ENCODE data around the gene CHST9.
"Not testable (repeated sequence)": the region's sequence is repeated elsewhere in the genome, so short reads cannot be mapped to it uniquely, and the experiment has no call there.

The CHST9 gene

GRCh38 chr18:26993568-26993967 is 191.5 kb downstream of the CHST9 start:
- DNase-seq: no peak

- DNase-seq: no peak
These were observed 192.2 kb downstream of the CHST9 start for GRCh38 chr18:26992926-26993325.

GRCh38 chr18:26989842-26990241 is 195.3 kb downstream of the CHST9 start:
- DNase-seq: no peak

DNA sequence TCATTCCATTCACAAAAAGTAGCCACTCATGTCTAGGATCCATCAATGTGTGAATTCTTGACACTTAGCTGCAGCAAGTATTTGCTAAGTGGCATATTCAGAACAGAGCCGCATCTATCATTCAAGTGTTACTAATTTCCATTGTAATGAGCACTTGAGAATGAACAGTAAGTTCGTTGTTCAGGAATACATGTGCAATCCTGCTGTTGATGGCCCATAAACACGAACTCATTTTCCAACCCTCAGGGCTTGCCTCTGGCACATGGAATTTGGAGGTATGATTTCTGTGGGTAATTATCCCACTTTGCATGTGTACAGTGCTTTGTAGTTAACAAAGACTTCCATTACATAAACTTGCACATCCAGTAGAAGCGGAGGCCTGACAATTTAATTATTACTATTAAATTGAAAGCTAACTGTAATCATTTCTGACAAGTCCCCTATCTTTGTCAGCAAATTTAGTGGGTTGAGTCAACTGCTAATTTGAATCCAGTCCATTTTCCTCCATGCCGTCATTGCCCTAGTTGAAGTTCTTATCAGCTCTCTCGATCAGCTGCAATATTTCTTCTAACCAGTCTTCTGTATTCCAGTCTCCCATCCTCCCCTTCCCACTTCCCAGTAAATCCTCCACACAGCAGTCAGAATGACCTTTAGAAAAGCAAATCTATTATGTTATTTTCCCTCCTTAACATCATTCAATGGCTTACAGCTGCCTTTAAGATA is 203.6 kb downstream of the CHST9 start:
- no peak for DNase-seq

DNA sequence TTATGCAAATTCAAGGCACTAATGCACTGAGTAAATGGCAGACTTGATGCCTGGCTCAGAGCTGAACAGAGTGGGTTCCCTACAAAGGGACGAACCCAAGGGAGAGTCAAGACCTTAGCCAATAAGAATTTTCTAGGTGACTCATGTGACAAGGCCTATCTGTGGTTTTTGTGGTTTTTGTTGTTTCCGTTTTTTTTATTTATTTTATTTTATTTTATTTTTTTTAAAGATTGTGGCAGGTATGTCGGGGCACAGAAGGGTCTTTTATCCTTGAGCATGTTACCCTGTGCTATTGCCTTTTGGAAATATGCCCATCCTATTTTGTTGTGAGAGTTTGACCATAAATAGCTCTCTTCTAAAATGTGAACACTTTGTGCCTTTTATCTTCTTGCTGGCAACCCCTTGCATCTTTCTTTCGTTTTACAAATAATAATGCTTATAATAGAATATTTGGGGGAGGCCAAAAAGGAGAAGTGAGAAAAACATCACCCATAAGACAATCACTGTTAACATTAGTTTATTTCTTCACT is 206.2 kb downstream of the CHST9 start:
- DNase-seq: no peak

DNA sequence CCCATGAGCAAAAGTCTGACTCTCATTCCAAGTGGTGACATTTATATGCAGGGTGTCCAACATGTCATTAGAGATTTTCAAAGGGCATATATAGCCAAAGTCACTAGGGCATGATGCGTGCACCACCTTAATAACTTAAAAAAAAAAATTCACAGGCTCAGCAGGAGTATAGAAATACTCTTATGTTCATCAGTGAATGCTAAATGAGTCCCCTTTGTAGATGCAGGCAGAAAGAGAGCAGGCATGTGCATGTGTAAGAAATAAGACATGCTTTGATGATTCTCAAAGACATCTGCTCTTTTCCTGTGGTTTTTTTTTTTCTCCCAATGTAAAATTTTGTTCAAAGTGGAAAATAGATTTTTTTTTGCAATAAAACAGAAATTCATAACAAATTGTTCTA is 207.3 kb downstream of the CHST9 start:
- DNase-seq: no peak

DNA sequence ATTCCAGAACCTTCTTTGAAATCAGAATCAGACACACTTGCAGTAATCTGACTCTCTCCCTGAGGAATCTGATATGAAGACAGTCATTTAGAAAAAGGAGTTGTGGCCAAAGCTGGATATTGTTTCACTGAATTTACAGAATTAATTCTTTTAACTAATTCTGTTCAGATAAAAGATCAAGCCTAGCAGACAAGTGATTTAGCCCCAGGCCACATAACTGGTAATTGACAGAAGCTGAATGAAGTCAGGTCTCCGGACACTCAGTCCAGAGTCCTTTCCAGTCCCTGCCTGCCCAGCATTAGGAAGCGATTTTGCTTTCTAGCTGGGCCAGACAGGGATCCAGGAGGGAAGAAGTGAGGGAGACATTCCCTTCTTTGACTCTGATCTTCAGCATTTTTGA is 208.9 kb downstream of the CHST9 start:
- DNase-seq: no peak

DNA sequence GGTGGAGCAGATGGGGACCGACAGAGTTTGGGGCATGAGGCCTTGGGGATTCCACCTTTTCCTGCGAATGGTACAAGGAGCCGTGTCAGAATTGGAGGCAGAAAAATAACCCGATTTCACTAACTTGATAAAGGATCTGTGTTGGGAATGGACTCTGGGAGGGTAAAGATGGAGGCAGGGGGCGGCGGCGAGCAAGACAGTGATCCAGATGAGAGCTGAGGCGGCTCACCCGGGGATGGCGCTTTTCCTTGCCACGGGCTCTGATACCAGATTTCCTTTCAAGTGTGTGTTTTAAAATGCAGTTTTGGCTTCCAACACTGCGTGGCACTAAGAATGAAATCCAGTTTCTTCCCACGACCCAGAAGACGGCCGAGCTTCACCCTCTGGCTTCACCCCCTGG is 212.6 kb downstream of the CHST9 start:
- DNase-seq: not testable (repeated sequence)

DNA sequence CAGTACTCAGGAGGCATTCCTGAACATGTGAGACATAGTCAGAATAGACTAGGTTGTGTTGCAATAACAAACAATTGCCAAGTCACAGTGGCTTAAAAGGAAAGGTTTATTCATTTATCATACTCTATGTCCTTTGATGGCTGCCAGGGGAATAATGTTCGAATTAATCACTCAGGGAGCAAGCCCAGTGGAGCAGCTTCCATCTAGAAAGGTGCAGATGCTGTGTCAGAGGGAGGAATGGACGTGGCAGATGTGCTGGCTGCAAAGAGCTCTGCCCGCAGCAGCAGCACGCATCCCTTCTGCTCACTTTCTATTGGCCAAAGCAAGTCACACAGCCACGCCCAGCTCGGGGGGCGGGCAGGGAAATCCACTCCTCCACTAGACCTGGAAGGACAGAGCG is 213.7 kb downstream of the CHST9 start:
- DNase-seq: no peak

GRCh38 chr18:26970637-26971036 is 214.5 kb downstream of the CHST9 start:
- no peak for DNase-seq

DNA sequence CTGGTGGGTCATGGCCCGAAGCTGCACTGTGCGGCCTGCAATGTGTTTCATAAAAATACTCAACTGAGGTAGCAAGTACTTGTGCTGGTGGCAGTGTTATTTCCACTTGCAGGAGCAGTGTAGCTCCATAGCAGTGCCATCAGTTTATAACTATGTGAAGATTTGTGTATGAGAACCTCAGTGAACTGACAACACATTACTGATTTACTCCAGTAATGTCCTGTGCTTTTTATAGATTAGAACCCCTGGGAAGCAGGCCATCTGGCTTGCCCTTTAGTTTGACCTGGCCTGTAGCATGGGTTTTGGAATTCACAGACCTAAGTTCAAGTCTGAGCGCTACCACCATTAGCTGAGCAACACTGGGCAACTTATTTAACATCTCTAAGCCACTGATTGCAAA is 219.9 kb downstream of the CHST9 start:
- DNase-seq: no peak

GRCh38 chr18:26963292-26963691 is 221.8 kb downstream of the CHST9 start:
- peak in 1 of 2 experiments; percentile 10 for DNase-seq

GRCh38 chr18:26961839-26962238 is 223.3 kb downstream of the CHST9 start:
- no peak for DNase-seq

- DNase-seq: no peak
These were observed 224.2 kb downstream of the CHST9 start for GRCh38 chr18:26960911-26961310.

DNA sequence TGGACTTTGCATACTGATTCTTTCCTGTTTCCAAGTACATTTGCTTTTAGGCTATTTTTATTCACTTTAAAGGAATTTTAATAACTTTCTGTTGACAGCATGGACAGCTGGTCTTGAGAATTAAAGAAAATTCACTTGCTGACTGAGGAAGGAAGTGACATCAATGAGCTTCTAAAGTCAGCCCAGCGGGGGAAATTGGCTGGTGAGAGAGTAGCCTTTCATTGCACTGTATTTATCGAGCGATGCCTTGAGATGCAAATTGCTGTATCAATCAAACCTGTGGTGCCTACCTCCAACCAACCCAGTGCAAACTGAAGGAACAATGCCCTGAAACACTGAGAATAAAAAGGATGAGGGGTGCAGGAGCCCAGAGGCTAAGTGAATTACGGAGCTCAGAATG is 228.2 kb downstream of the CHST9 start:
- DNase-seq: no peak

- no peak for DNase-seq
These were observed 236.4 kb downstream of the CHST9 start for GRCh38 chr18:26948703-26949102.

DNA sequence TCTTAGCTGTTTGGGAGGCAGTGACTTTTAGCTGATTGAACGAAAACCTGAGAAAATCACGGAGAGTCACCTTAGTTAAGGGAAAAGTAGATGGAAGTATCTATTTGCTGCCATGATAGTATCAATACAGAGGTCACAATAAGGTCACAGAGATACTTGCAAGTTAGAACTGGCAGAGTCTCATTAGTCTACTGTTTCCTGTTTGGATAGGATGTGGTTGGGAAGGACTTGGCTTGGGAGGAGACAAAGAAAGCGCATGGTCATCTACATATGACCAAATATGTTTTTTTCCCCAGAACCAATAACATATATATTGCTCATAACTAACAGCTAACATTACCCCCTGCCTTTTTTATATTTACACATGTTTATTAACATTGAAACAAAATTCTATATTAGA is 241.2 kb downstream of the CHST9 start:
- no peak for DNase-seq

DNA sequence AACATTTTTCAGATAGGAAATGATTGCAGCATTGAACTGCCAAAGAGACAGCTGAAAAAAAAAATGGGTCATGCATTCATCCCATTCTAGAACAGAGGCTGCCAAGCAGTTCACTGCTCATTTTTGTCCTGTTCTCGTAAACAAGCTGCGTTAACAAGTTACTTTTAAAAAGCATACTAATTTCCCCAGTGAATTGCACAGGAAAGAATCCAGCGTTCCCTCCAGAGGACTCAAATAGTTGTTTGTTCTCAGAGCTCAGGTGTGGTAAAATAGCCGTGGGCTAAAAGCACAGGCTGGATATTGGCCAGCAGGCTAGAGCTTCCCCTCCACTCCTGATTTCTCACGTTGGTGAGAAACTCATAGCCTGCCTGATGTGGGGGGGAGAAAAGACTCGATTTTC is 243.5 kb downstream of the CHST9 start:
- DNase-seq: no peak

DNA sequence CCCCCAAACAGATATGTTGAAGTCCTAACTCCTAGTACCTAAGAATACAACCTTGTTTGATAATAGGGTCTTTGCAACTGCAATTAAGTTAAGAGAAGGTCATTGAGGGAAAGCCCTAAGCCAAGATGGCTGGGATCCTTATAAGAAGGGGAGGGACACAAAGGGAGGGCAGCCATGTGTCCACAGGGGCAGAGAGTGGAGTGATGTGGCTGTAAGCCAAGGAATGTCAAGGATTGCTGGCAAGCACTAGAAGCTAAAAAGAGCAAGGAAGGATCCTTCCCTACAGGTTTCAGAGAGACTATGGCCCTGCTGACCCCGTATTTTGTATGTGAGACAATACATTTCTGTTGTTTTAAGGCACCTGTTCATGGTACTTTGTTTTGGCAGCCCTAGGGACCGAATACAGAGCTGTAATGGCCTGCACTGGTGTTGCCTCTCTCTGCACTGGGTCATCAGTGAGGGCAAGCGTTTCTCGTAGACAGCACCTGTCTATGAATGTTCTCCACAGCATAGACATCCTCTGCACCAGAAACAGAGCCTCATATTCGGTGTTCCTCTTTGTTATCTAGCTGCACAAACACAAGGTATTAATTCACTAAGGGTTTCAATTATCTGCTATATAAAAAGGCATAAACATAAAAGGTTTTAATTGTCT is 244.2 kb downstream of the CHST9 start:
- no peak for DNase-seq

DNA sequence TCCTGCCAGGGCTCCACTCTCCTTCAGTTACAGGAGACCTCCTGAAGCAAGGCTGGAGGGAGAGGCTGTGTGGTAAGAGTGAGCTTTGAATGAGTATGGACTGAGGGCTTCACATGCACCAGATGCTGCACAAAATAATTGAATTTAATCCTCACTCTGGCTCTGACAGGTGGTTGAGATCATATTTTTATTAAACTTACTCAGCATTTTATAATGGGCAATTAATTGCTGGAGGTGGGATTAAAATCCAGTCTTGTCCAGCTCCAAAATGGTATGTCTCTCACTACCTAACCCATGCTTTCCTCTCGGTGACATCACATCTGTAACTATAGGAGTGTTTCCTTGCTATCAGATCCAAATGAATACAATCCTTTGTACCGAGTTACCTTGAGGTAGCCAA is 253.4 kb downstream of the CHST9 start:
- no peak for DNase-seq

DNA sequence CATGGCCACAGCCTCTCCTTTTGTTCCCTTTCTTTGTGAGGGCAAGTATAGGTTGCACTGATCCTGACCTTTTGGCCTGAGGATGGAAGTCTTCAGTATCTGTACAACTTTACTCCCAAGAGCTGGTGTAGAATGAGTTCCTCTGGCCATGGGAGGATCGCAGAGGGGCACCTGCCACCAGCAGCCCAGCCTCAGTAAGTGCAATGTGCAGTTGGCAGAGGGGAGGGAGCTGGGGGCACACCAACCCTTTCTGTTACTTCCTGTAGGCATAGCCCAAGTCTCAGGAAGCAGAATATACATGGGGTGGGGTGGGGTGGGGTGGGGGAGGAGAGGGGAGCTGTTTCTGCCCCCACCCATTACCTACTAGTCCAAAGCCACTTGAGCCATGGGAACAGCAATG is 254.5 kb downstream of the CHST9 start:
- DNase-seq: no peak

GRCh38 chr18:26928670-26929313 is 256.3 kb downstream of the CHST9 start:
- DNase-seq: no peak

DNA sequence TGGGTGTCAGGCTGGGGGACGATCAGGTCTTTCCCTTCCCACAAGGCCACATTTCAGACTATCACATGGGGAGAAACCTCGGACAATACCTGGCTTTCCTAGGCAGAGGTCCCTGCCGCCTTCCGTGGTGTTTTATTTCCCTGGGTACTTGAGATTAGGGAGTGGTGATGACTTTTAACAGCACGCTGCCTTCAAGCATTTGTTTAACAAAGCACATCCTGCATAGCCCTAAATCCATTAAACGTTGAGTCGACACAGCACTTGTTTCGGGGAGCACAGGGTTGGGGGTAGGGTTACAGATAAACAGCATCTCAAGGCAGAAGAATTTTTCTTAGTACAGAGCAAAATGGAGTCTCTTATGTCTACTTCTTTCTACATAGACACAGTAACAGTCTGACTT is 257.3 kb downstream of the CHST9 start:
- not testable (repeated sequence) for DNase-seq

DNA sequence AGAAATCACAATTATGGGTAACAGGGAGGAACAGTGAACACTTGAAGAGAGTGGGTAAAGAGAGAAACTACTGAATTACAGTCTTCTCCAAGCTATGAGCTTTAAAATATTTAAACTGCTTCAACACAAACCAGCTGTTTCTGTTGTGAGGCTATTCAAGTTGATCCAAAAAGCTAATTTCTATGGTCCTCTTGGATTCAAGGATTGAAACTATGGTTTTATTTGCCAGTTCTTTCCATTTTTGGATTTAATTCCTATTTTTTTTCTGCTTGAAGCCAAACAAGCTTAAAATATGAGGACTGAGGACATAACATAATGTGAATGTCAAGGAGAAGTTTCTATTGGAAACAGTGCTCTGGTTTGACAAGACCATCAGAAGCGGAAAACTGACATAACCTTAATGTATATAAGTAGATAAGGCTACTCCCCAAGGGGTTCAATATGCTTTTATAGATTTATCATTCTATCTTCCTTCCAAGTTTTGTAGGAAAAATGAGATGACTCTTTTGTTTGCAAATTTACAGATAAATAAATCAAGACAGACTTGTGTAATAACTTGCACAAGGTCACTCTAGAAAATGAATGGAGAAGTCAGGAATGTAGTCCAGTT is 258.9 kb downstream of the CHST9 start:
- no peak for DNase-seq
